GM23338 (cell line): ENCODE measurements around the gene TAF7. TPM values are rescaled to one million over a fixed set of nuclear protein-coding genes. Genes with fewer than 3 reads are reported as not detected.

Experiments
- ATAC-seq: fragments of 200-7000 bp; cut with Tn5 transposase; 3 replicates; pipeline ENCODE4 v1.9.1; 2020
- DNase-seq: peaks from one replicate; pipeline ENCODE4 v3.0.0-alpha.2; 2015; ENCODE audit warnings: low spot score
- H2AFZ ChIP-seq: fragments of 200-600 bp; sonication (generic); 2 replicates; pipeline ENCODE4 v1.8.0; 2016; ENCODE audit warnings: antibody characterized with exemption, mild to moderate bottlenecking, moderate library complexity
- H3F3A ChIP-seq: fragments of 200-600 bp; sonication (generic); replicated peaks from 2 replicates; pipeline ENCODE4 v1.8.0; 2017; ENCODE audit warnings: antibody characterized with exemption, mixed run types, low read depth
- H3K27ac ChIP-seq: fragments of 200-600 bp; sonication (generic); 2 replicates; pipeline ENCODE4 v1.6.1; 2016; ENCODE audit warnings: low read depth
- H3K27me3 ChIP-seq: fragments of 200-600 bp; sonication (generic); 2 replicates; pipeline ENCODE4 v1.8.0; 2016; ENCODE audit warnings: mild to moderate bottlenecking, mixed run types, moderate library complexity; ENCODE audit not compliant: insufficient read depth
- H3K36me3 ChIP-seq: fragments of 200-600 bp; sonication (generic); 2 replicates; pipeline ENCODE4 v1.8.0; 2016; ENCODE audit warnings: mild to moderate bottlenecking; ENCODE audit not compliant: insufficient read depth
- H3K4me1 ChIP-seq: fragments of 200-600 bp; sonication (generic); 2 replicates; pipeline ENCODE4 v1.8.0; 2016; ENCODE audit warnings: mild to moderate bottlenecking, moderate library complexity; ENCODE audit not compliant: insufficient read depth
- H3K4me2 ChIP-seq: fragments of 200-600 bp; sonication (generic); 2 replicates; pipeline ENCODE4 v1.7.1; 2017; ENCODE audit warnings: mixed run types
- H3K4me3 ChIP-seq: fragments of 200-600 bp; sonication (generic); 2 replicates; pipeline ENCODE4 v1.6.1; 2016; ENCODE audit warnings: mixed run types
- H3K79me2 ChIP-seq: fragments of 200-600 bp; sonication (generic); replicated peaks from 2 replicates; pipeline ENCODE4 v1.8.0; 2017; ENCODE audit warnings: mild to moderate bottlenecking; ENCODE audit not compliant: insufficient read depth
- H3K9me2 ChIP-seq: fragments of 200-600 bp; sonication (generic); 2 replicates; pipeline ENCODE4 v1.8.0; 2017; ENCODE audit not compliant: insufficient read depth
- H4K20me1 ChIP-seq: fragments of 200-600 bp; sonication (generic); replicated peaks from 2 replicates; pipeline ENCODE4 v1.8.0; 2017; ENCODE audit warnings: mild to moderate bottlenecking; ENCODE audit not compliant: insufficient read depth
- H3K27ac Mint-ChIP-seq: 2 replicates; pipeline ENCODE4 v1.8.0; 2020; ENCODE audit warnings: inconsistent platforms, mild to moderate bottlenecking, moderate library complexity, mixed read lengths
- H3K27me3 Mint-ChIP-seq: 3 replicates; pipeline ENCODE4 v1.8.0; 2022; ENCODE audit warnings: low read depth, mild to moderate bottlenecking, moderate library complexity, mixed read lengths, inconsistent platforms; ENCODE audit not compliant: insufficient read depth, poor library complexity
- H3K36me3 Mint-ChIP-seq: 3 replicates; pipeline ENCODE4 v1.8.0; 2021; ENCODE audit warnings: low read depth, mild to moderate bottlenecking, inconsistent platforms, moderate library complexity, mixed read lengths
- H3K4me1 Mint-ChIP-seq: 3 replicates; pipeline ENCODE4 v1.8.0; 2020; ENCODE audit warnings: mild to moderate bottlenecking, inconsistent platforms, mixed read lengths
- H3K4me3 Mint-ChIP-seq: 3 replicates; pipeline ENCODE4 v1.8.0; 2021; ENCODE audit warnings: moderate library complexity, mild to moderate bottlenecking, inconsistent platforms, mixed read lengths
- H3K9me3 Mint-ChIP-seq: 3 replicates; pipeline ENCODE4 v1.8.0; 2020; ENCODE audit warnings: moderate library complexity, mild to moderate bottlenecking, inconsistent platforms, mixed read lengths
- EZH2phosphoT487 ChIP-seq: fragments of 200-600 bp; sonication (generic); IDR thresholded peaks from one replicate; pipeline ENCODE4 v1.8.1; 2018; ENCODE audit warnings: antibody characterized with exemption; ENCODE audit not compliant: unreplicated experiment
- STAT1 ChIP-seq: IDR thresholded peaks from one replicate; pipeline ENCODE4 v1.6.1; 2016; ENCODE audit warnings: antibody characterized with exemption; ENCODE audit not compliant: unreplicated experiment
- ZNF114 ChIP-seq: fragments of 250-450 bp; sonication (Bioruptor Pico); IDR thresholded peaks from 2 replicates; pipeline ENCODE4 v1.5.0; 2020; ENCODE audit warnings: mild to moderate bottlenecking, moderate library complexity
- polyA plus RNA-seq: library from polyadenylated mRNA; unstranded; fragments of >200 nt; fragmentation: Nextera tagmentation; extraction: Ambion mirVana; gene quantifications from 2 replicates; pipeline ENCODE4 v1.2.1, GENCODE V29; 2016
- total RNA-seq: library from RNA; depleted of rRNA; stranded (reverse); fragments of >200 nt; shearing (Covaris generic); gene quantifications from 2 replicates; pipeline ENCODE4 v1.2.3, GENCODE V29; 2014
- TF ChIP-seq, protein P1 (sequence below): IDR thresholded peaks from 2 replicates; pipeline ENCODE4 v1.6.1; 2016; ENCODE audit warnings: antibody characterized with exemption
- TF ChIP-seq, protein P2 (sequence below): IDR thresholded peaks from one replicate; pipeline ENCODE4 v1.6.1; 2018; ENCODE audit warnings: antibody characterized with exemption; ENCODE audit not compliant: unreplicated experiment
- TF ChIP-seq, protein P3 (sequence below), 2 experiments: fragments of 200-600 bp in 1 of 2; sonication (generic) in 1 of 2; conservative IDR thresholded peaks; 2 replicates each; pipeline versions ENCODE4 v1.5.1 to v1.6.1; 2016 to 2017; ENCODE audit warnings: antibody characterized with exemption in 2 of 2, low read depth in 2 of 2, mild to moderate bottlenecking in 2 of 2, moderate library complexity in 1 of 2

TAF7 gene
- total and polyA plus RNA-seq, 2 experiments from 2014 or later, result 92.0 to 217 TPM

DNA sequence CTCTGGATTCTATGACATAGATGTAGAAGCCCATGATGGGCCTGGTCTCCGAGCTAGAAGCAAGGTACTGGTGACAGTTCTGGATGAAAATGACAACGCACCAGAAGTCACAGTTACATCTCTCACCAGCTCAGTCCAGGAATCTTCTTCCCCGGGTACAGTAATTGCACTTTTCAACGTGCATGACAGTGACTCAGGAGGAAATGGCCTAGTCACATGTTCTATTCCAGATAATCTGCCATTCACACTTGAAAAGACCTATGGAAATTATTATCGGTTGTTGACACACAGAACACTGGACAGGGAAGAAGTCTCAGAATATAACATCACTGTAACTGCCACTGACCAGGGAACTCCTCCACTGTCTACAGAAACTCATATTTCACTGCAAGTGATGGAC lies 35.5 kb upstream of the TAF7 start (continued):
- TF ChIP-seq, protein P1, sequence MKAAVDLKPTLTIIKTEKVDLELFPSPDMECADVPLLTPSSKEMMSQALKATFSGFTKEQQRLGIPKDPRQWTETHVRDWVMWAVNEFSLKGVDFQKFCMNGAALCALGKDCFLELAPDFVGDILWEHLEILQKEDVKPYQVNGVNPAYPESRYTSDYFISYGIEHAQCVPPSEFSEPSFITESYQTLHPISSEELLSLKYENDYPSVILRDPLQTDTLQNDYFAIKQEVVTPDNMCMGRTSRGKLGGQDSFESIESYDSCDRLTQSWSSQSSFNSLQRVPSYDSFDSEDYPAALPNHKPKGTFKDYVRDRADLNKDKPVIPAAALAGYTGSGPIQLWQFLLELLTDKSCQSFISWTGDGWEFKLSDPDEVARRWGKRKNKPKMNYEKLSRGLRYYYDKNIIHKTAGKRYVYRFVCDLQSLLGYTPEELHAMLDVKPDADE, result no peak

DNA sequence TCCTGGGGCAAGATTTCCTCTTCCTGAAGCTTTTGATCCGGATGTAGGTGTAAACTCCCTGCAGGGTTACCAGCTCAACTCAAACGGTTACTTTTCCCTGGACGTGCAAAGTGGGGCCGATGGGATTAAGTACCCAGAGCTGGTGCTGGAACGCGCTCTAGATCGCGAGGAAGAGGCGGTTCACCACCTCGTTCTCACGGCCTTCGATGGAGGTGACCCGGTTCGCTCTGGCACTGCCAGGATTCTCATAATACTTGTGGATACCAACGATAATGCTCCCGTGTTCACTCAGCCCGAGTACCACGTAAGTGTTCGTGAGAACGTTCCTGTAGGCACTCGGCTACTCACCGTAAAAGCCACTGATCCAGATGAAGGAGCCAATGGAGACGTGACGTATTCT lies 35.1 kb upstream of the TAF7 start:
- H3K36me3 Mint-ChIP-seq, result peaks cover 61% of the 10 kb centered on the region
- Histone ChIP-seq H3K36me3 (no peaks in the 10 kb centered on the region), H3K27ac (no peak overlapping the region), H3K4me1 (no peaks in the 10 kb centered on the region), H3K27me3 (no peaks in the 10 kb centered on the region), H3K4me2 (no peak overlapping the region), H3F3A (0 out of 2 replicates have a peak, but pooled peaks cover 5% of the 10 kb centered on the region), H2AFZ (no peak overlapping the region), H3K4me3 (no peak overlapping the region), H3K9me2 (no peaks in the 10 kb centered on the region), H3K79me2 (no peaks in the 10 kb centered on the region), H4K20me1 (no peaks in the 10 kb centered on the region)
- no peak for TF ChIP-seq ZNF114 (CRISPR knock-in tag)
- TF ChIP-seq, protein P1, result no peak
- H3K27me3 Mint-ChIP-seq, result peaks cover 4% of the 10 kb centered on the region
- peaks cover 5% of the 10 kb centered on the region for H3K4me1 Mint-ChIP-seq
- H3K27ac Mint-ChIP-seq, result no peak overlapping the region
- H3K9me3 Mint-ChIP-seq, result peaks cover 62% of the 10 kb centered on the region
- H3K4me3 Mint-ChIP-seq, result no peak overlapping the region
- DNase-seq (no peak), ATAC-seq (no peak)

DNA sequence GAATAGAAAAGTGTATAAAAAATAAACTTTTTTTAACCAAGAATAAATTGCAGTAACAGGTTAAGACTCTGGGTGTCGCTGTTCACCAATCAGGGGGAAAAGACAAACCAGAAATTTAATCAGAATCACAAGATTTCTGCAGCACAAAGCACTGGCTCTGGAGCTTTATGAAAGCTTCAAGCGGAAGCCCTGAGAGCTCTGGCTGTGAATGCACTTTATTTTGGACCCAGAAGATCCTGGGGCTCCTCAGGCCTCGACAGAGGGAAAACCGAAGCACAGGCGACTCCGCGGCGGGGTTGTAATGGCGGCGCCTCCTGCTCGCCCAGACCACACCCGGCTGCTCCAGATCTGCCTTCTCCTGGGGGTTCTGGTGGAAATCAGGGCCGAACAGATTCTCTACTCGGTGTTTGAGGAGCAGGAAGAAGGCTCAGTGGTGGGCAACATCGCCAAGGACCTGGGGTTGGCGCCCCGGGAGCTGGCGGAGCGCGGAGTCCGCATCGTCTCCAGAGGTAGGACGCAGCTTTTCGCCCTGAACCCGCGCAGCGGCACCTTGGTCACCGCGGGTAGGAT lies 34.4 kb upstream of the TAF7 start, which contains the start of gene PCDHGA4:
Gene PCDHGA4, plus strand, starts transcription at position 122 of the 570 bp plus-strand sequence. Its CDS starts 87 bp downstream, at position 209.
- H3K9me2 ChIP-seq, result no peaks in the 10 kb centered on the region
- peaks cover 5% of the 10 kb centered on the region for H3K27me3 Mint-ChIP-seq
- no peak for ATAC-seq
- no peak within 1 kb of the TSS for H3K4me3 ChIP-seq
- peaks cover 62% of the 10 kb centered on the region for H3K9me3 Mint-ChIP-seq
- peak; percentile 44 for DNase-seq
- H3F3A ChIP-seq, result 0 out of 2 replicates have a peak, but pooled peaks cover 3% of the 10 kb centered on the region
- H3K27ac Mint-ChIP-seq, result no peak within 1 kb of the TSS
- H3K79me2 ChIP-seq, result no peaks in the 10 kb centered on the region
- no peak within 1 kb of the TSS for H3K4me2 ChIP-seq
- H4K20me1 ChIP-seq, result no peaks in the 10 kb centered on the region
- no peaks in the 10 kb centered on the region for H3K27me3 ChIP-seq
- TF ChIP-seq, protein P2, sequence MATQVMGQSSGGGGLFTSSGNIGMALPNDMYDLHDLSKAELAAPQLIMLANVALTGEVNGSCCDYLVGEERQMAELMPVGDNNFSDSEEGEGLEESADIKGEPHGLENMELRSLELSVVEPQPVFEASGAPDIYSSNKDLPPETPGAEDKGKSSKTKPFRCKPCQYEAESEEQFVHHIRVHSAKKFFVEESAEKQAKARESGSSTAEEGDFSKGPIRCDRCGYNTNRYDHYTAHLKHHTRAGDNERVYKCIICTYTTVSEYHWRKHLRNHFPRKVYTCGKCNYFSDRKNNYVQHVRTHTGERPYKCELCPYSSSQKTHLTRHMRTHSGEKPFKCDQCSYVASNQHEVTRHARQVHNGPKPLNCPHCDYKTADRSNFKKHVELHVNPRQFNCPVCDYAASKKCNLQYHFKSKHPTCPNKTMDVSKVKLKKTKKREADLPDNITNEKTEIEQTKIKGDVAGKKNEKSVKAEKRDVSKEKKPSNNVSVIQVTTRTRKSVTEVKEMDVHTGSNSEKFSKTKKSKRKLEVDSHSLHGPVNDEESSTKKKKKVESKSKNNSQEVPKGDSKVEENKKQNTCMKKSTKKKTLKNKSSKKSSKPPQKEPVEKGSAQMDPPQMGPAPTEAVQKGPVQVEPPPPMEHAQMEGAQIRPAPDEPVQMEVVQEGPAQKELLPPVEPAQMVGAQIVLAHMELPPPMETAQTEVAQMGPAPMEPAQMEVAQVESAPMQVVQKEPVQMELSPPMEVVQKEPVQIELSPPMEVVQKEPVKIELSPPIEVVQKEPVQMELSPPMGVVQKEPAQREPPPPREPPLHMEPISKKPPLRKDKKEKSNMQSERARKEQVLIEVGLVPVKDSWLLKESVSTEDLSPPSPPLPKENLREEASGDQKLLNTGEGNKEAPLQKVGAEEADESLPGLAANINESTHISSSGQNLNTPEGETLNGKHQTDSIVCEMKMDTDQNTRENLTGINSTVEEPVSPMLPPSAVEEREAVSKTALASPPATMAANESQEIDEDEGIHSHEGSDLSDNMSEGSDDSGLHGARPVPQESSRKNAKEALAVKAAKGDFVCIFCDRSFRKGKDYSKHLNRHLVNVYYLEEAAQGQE, result no peak
- TF ChIP-seq EZH2phosphoT487 (no peak), STAT1 (no peak)
- TF ChIP-seq, protein P3, sequence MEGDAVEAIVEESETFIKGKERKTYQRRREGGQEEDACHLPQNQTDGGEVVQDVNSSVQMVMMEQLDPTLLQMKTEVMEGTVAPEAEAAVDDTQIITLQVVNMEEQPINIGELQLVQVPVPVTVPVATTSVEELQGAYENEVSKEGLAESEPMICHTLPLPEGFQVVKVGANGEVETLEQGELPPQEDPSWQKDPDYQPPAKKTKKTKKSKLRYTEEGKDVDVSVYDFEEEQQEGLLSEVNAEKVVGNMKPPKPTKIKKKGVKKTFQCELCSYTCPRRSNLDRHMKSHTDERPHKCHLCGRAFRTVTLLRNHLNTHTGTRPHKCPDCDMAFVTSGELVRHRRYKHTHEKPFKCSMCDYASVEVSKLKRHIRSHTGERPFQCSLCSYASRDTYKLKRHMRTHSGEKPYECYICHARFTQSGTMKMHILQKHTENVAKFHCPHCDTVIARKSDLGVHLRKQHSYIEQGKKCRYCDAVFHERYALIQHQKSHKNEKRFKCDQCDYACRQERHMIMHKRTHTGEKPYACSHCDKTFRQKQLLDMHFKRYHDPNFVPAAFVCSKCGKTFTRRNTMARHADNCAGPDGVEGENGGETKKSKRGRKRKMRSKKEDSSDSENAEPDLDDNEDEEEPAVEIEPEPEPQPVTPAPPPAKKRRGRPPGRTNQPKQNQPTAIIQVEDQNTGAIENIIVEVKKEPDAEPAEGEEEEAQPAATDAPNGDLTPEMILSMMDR (conservative IDR thresholded peaks at IDR 0.05; ENCODE audit: low read depth in 2 of 2), result peak; percentile 53 to 81
- no peak within 1 kb of the TSS for H3K27ac ChIP-seq
- peaks cover 5% of the 10 kb centered on the region for H3K4me1 Mint-ChIP-seq
- H3K4me1 ChIP-seq, result no peaks in the 10 kb centered on the region
- no peaks in the 10 kb centered on the region for H3K36me3 ChIP-seq
- no peak within 1 kb of the TSS for H3K4me3 Mint-ChIP-seq
- no peak within 1 kb of the TSS for H2AFZ ChIP-seq
- H3K36me3 Mint-ChIP-seq, result peaks cover 61% of the 10 kb centered on the region
